Measurements from ENCODE around the gene COL28A1.

The COL28A1 gene

GRCh38 chr7:7331523-7331922, 204.2 kb downstream of the COL28A1 start:
- H3K36me3 ChIP-seq (ENCODE audit: insufficient read depth) = no peaks in the 10 kb centered on the region
- TF ChIP-seq, protein P1, sequence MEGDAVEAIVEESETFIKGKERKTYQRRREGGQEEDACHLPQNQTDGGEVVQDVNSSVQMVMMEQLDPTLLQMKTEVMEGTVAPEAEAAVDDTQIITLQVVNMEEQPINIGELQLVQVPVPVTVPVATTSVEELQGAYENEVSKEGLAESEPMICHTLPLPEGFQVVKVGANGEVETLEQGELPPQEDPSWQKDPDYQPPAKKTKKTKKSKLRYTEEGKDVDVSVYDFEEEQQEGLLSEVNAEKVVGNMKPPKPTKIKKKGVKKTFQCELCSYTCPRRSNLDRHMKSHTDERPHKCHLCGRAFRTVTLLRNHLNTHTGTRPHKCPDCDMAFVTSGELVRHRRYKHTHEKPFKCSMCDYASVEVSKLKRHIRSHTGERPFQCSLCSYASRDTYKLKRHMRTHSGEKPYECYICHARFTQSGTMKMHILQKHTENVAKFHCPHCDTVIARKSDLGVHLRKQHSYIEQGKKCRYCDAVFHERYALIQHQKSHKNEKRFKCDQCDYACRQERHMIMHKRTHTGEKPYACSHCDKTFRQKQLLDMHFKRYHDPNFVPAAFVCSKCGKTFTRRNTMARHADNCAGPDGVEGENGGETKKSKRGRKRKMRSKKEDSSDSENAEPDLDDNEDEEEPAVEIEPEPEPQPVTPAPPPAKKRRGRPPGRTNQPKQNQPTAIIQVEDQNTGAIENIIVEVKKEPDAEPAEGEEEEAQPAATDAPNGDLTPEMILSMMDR (conservative IDR thresholded peaks at IDR 0.05; ENCODE audit: low read depth, low read length) = no peak

GRCh38 chr7:7330997-7331396, 204.7 kb downstream of the COL28A1 start:
- Histone ChIP-seq H3K4me3 (IDR thresholded peaks at IDR 0.05; ENCODE audit: insufficient read depth, low read depth, low read length) (no peak overlapping the region), H3K4me1 (ENCODE audit: low read depth, poor library complexity, severe bottlenecking) (no peaks in the 10 kb centered on the region), H2AFZ (ENCODE audit: low read depth) (no peak overlapping the region), H3K79me2 (ENCODE audit: insufficient read depth, low read depth) (no peaks in the 10 kb centered on the region), H4K20me1 (ENCODE audit: insufficient read depth) (no peaks in the 10 kb centered on the region), H3K9ac (no peak overlapping the region), H3K36me3 (ENCODE audit: insufficient read depth) (no peaks in the 10 kb centered on the region), H3K27ac (no peak overlapping the region), H3K4me2 (no peak overlapping the region), H3K27me3 (ENCODE audit: insufficient read depth, low read depth) (no peaks in the 10 kb centered on the region)
- TF ChIP-seq, protein P1 (conservative IDR thresholded peaks at IDR 0.05; ENCODE audit: low read depth, low read length) = no peak

More at GRCh38 chr7:7331523-7331922, 204.2 kb downstream of the COL28A1 start:
- no peak overlapping the region for H3K4me3 ChIP-seq (IDR thresholded peaks at IDR 0.05; ENCODE audit: insufficient read depth, low read depth, low read length)
- no peak overlapping the region for H3K9ac ChIP-seq
- H3K4me2 ChIP-seq = no peak overlapping the region
- no peaks in the 10 kb centered on the region for H4K20me1 ChIP-seq (ENCODE audit: insufficient read depth)
- no peak overlapping the region for H2AFZ ChIP-seq (ENCODE audit: low read depth)
- no peaks in the 10 kb centered on the region for H3K4me1 ChIP-seq (ENCODE audit: low read depth, poor library complexity, severe bottlenecking)
- no peak overlapping the region for H3K27ac ChIP-seq
- no peaks in the 10 kb centered on the region for H3K27me3 ChIP-seq (ENCODE audit: insufficient read depth, low read depth)
- H3K79me2 ChIP-seq (ENCODE audit: insufficient read depth, low read depth) = no peaks in the 10 kb centered on the region

- Histone ChIP-seq H3K9ac (no peak overlapping the region), H2AFZ (ENCODE audit: low read depth) (no peak overlapping the region), H3K79me2 (ENCODE audit: insufficient read depth, low read depth) (no peaks in the 10 kb centered on the region), H3K4me3 (IDR thresholded peaks at IDR 0.05; ENCODE audit: insufficient read depth, low read depth, low read length) (no peak overlapping the region), H3K36me3 (ENCODE audit: insufficient read depth) (no peaks in the 10 kb centered on the region), H3K4me1 (ENCODE audit: low read depth, poor library complexity, severe bottlenecking) (no peaks in the 10 kb centered on the region), H3K27me3 (ENCODE audit: insufficient read depth, low read depth) (no peaks in the 10 kb centered on the region), H3K4me2 (no peak overlapping the region), H3K27ac (no peak overlapping the region), H4K20me1 (ENCODE audit: insufficient read depth) (no peaks in the 10 kb centered on the region)
- TF ChIP-seq, protein P1 (conservative IDR thresholded peaks at IDR 0.05; ENCODE audit: low read depth, low read length) = no peak
These were observed 206.3 kb downstream of the COL28A1 start for GRCh38 chr7:7329326-7329725.

DNA sequence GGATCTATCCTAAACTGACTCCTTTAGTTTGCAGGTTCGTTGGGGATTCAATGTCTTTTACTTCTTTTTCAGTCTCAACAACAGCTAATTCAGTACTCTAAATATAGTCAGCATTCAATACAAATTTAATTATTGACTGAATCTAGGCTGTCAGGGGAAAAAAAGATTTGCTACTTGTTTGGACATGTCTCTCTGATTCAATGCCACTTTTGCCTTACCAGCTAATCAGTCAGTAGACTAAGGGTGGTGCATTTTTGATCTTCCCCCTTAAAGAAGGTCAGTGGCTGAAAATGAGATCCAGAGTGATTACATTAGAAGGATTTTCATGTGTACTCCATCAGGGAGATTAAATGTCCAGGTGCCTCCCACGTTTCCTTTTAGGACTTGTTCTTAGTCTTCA, 208.2 kb downstream of the COL28A1 start:
- Histone ChIP-seq H3K4me1 (ENCODE audit: low read depth, poor library complexity, severe bottlenecking) (no peaks in the 10 kb centered on the region), H3K36me3 (ENCODE audit: insufficient read depth) (no peaks in the 10 kb centered on the region), H4K20me1 (ENCODE audit: insufficient read depth) (no peaks in the 10 kb centered on the region), H3K27me3 (ENCODE audit: insufficient read depth, low read depth) (no peaks in the 10 kb centered on the region), H3K9ac (no peak overlapping the region), H3K4me3 (IDR thresholded peaks at IDR 0.05; ENCODE audit: insufficient read depth, low read depth, low read length) (no peak overlapping the region), H3K79me2 (ENCODE audit: insufficient read depth, low read depth) (no peaks in the 10 kb centered on the region), H2AFZ (ENCODE audit: low read depth) (no peak overlapping the region), H3K27ac (no peak overlapping the region), H3K4me2 (no peak overlapping the region)
- TF ChIP-seq, protein P1 (conservative IDR thresholded peaks at IDR 0.05; ENCODE audit: low read depth, low read length) = no peak
